Retinal pigment epithelial cell (primary cell): ENCODE results near the gene NHS.

Experiments used
- DNase-seq: peaks from one replicate; pipeline ENCODE4 v3.0.0-alpha.2; 2010; ENCODE audit warnings: low read depth
- H3K4me3 ChIP-seq: 2 replicates; pipeline ENCODE4 v1.5.1; 2011; ENCODE audit warnings: mild to moderate bottlenecking, low read length, control low read depth, moderate library complexity
- CTCF ChIP-seq: conservative IDR thresholded peaks from 2 replicates; pipeline ENCODE4 v1.5.1; 2011; ENCODE audit warnings: low read depth, low read length, control low read depth, inconsistent platforms

Gene NHS

DNA sequence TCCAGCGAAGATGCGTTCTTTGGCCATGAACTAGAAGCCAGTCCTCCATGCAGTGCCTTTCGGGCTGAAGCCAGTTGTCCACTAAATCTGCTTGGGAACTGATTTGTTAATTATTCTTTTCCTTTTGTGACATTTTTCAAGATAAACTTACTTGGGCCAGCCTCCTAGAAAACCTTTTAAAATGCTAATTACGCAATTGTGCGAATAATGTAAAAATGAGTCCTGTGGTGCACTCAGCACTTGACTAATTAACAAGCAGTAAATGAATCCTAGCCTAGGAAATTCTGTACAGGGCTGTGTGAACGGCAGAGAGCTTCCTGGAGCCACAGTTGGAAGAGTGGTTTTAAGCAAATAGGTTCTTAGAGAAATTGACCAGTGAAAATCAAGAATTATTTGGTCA is 212.4 kb downstream of the NHS start:
- TF ChIP-seq CTCF = no peak
- H3K4me3 ChIP-seq = no peak overlapping the region
- no peak for DNase-seq

DNA sequence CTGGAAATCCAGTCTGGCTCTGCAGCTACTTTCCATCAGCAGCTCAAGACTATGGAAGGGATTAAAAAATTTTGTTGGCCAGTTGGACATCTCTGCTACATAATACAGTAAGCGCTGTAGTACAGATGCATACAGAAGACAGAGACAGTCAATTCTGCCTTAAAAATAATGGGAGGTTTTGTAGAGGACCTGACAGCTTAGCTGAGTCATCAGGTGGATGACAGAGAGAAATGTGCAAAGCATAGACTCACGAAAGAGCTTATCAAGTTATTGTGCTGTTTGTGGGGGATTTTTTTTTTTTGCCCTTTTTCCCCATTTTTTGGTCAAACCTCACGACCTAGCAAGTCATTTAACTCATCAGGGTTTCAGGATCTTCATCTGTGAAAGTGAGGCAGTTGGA is 213.3 kb downstream of the NHS start:
- H3K4me3 ChIP-seq = no peak overlapping the region
- TF ChIP-seq CTCF = no peak
- no peak for DNase-seq

DNA sequence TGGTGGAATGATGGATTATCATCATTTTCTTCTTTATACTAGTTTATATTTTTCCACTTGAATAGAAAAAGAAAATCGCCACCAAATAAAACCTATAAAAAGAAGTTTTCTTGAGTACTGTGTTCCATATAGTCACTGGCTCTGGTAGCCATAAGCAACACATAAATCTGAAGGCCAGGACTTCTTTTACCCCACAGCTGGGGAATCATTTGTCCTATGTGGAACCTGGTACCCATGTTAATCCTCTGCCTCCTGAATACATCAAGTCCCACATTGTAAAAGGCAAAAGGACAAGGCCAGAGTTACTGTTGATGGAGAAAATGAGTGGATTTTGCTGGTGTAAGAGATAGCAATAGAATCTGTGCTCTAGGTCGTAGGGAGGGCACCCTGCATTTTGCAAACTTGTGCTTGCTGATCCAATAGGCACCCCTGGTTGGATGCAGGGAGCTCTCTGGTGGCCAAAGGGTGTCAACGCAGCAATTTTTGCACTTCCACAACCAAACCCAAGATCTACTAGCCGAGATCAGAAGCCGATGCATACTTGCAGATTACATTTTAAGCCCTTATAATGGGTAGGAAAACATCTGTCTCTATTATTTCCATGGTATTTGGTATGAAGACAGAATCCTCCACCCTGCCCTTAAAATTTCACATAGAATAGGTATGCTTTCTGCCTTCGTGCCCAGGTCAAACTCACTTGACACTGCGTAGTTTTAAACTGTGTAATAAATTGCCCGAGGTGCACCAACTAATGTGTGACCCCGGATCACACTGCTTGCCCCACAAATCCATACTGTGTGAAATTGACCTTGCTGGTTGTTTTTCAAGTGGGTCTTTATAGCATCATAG is 216.1 kb downstream of the NHS start:
- peak; percentile 77 for TF ChIP-seq CTCF
- DNase-seq = no peak
- H3K4me3 ChIP-seq = no peak overlapping the region

DNA sequence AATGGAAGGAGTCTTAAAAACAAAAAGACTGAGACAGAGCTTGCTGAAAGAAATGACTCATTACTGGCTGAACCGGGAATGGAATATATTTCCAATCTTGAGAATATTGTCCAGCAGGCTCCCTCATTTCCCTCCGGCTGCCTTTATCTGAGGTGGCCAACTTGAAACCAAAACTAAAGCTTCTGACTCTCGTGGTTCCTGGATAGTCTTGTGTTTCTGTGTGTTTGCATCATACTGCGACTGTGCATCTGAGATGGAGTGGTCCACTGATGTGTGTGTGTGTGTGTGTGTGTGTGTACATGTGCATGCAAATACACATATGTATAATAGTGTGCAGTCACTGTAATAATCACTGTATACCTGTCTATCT is 216.7 kb downstream of the NHS start:
- no peak for TF ChIP-seq CTCF
- no peak for DNase-seq
- no peak overlapping the region for H3K4me3 ChIP-seq

DNA sequence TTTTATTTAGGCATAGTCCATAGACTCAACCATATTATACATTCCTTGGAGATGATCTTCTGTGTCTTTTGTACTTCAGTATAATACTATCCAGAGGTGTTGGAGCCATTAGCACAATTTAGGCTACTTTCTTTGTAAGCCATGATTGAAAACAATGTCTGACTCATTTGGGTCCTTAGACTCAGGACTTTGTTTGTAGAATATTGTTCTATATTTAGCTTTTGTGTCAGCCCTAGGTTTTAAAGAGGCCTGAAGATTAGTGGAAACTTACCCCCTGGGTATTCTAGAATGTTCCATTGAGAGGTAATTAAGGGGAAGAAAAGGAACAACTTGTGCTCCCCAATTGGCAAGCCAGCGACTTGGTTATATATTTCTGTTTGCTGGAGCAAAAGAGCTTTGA is 217.1 kb downstream of the NHS start:
- no peak for TF ChIP-seq CTCF
- H3K4me3 ChIP-seq = no peak overlapping the region
- DNase-seq = no peak

DNA sequence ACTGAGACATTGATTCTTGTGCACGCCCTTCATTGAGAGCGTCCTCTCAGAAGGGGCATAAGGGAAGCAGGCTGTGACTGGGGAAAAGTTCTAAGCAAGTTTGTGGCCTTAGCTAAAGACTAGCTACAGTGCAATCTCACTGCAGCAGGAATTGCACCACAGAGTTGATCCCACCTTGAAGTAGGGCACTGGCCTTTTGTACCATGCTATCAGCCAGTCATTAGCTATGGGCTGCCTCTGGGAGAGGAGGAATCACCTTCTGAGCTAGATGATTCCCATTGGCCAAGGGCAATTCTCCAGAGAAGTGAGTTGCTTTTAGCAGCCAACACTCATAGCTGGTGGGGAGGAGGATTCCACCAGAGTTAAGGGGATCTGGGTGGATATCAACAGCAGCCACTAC is 219.7 kb downstream of the NHS start:
- TF ChIP-seq CTCF = no peak
- no peak overlapping the region for H3K4me3 ChIP-seq
- no peak for DNase-seq

DNA sequence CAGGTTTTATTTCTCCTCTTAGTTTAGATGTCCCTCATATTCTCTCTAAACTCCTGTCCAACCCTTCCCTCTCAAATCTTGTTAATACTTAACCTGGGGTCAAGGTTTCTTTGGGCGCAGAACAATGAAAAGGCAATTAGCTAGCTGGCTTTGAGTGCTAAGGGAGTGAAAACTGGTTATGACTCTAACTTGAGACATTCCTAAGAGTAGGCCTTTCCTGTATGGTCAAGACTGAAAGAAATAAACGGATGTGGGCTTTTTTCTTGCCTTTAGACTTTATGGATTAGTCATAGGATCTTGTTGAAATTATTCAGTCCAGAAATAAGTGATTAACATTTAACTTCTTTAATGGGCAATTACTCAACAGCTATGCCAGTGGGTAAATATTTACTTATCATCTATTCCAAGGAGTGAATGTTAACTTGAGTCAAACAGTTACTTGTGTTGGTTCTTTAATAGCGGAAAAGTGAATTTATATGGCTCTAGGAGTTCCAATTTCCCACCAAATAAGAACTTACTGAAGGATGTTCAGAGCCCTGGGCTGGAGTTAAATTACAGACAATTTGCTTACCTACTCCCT is 220.5 kb downstream of the NHS start:
- DNase-seq = no peak
- no peak overlapping the region for H3K4me3 ChIP-seq
- TF ChIP-seq CTCF = no peak
